NCI-H446 treated with DMSO at 0.1 percent for 48 hours (cell line): ENCODE measurements around the gene VIPR2.

ENCODE experiments used
- DNase-seq: peaks from one replicate; lab custom pipeline; 2025; lab: John Stamatoyannopoulos, UW

The VIPR2 gene

DNA sequence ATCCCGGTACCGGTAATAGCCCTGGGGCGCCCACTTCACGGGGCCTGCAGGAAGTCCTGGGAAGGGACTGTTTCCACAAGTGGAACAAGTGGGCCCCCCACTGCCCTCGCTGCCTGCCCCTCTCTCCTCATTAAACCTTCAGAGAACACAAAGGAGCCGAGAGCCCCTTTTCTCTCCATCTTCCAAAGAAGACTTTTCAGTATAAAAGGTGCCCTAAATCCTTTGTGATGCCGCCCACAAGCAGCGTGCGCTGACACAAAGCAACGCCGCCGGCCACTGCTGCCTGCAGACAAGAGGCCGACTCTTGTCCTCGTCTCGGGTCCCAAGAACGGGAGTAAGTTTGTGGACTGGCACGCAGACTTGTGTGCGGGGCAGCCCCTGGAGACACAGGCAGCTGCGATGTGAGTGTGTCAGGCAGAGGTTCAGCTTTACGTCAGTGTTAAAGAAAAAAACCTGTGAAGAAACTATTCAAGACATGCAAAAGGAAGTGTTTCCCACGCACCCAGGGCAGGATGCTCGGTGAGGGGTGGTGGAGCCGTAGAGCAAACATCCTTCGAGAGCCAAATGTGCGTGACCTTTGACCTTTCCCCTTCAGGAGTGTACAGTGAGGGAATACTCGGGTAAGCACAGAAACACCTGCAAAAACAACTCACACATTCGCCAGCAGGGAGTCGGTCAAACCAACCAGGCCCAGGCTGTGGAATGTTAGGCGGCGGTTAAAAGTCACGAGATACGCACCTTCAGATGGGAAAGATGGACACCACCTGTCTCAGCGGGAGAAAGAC is 118.2 kb downstream of the VIPR2 start:
- no peak for DNase-seq

DNA sequence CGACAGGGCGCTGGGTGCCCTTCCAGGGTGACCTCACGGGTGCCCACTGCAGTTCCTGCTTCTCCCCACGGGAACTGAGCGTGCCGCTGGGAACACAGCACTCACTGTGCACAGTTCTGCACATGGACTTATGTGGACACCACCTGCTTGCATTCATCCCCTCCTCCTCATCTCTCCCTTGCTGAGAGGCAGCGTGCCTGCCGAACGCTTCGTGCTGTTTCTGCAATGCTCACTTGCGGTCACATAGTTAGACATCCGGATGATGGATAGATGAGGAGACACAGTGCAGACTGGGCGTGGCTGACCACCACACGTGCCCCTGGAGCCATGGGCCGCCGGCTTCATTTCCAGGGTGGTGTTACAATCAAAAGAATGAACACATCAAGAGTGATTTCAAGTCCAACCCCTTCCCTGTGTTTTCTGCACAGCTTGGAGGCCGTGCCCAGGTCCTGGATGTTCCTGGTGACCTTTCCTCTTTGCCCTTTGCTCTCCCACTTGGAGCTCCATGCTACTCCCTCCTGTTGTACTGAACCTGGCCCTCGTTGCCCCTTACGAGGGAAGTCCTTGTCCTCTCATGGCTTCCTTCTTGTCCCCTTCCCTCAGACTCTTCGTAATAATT is 119.4 kb downstream of the VIPR2 start:
- no peak for DNase-seq

DNA sequence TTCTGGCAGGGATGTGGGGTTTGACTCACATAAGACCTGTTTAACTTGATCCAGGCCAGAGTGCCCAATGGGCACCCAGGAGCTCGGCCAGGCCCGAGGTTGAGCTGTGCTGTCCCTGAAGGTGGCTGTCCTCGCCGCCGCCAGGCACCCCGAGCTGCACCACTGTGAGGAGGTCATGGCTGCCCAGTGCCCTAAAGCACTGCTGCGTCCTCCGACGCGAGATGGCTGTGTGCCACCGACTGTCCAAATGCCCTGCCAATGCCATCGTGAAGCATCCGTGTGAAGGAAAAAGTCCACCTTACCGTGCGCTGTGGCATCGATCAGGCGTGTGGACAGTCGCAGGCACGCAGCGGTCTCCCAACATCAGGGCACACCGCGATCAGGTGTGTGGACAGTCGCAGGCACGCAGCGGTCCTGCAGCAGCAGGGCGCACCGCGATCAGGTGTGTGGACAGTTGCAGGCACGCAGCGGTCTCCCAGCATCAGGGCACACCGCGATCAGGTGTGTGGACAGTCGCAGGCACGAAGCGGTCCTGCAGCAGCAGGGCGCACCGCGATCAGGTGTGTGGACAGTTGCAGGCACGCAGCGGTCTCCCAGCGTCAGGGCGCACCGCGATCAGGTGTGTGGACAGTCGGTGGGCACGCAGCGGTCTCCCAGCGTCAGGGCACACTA is 120.3 kb downstream of the VIPR2 start:
- DNase-seq: no peak

DNA sequence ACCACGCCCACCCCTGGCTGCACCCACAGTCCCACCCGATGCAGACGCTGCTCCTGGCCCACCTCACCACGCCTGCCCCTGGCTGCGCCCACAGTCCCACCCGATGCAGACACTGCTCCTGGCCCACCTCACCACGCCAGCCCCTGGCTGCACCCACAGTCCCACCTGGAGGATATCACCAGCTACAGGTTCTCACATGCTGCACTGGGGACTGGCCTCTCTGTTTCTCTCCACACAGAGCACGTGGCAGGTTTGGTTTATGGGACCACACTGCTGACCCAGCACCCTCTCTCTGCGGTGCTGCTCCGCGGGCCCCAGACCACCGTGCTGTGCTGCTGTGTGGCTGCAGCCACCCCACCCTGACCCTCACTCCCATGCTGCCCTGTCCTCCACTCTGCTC is 120.9 kb downstream of the VIPR2 start:
- DNase-seq: no peak

DNA sequence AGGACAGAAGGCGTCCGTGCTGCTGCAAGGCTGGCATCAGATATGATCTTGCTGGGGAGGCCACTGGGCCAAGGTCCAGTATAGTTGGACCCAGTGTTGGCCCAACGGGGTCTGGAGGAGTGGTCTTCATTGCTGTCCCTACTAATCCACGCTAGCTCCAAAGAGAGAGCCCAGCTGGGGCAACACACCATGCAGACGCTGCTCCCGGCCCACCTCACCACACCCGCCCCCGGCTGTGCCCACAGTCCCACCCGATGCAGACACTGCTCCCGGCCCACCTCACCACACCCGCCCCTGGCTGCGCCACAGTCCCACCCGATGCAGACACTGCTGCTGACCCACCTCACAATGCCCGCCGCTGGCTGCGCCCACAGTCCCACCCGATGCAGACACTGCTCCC is 121.5 kb downstream of the VIPR2 start:
- no peak for DNase-seq

DNA sequence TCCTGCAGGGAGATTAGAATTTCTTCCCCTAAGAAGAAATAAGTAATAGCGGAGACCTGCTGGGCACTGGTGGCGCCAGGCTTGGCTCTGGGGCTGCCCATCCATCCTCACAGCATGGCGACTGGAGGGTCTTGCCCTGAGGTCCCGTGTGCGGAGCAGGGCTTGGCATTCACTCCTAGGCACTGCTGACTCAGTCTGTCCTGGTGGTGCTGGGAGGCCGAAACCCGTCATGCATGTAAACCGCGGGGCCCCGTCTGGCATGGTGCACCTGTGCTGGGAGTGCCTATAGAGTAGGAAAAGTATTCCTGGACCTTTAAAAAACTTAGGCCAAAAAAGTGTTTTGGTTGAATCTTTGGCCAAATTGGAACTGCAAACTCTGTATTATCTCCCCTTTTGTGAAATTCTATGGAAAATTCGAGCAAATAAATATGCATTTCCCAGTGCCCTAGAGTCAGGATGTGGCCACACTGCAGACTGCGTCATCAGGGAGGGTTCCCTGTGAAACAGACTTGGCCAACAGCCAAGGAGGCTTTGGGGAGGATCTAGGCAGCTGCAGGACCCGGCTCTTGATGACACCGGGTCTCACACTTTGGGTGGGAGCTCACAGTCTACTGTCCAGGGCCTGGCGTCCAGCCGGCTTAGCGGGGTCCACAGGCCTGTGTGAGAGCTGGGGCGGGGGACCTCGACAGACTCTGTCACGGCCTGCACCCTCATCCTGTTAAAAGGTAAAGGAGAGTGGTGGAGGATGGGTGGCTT is 122.3 kb downstream of the VIPR2 start:
- no peak for DNase-seq

DNA sequence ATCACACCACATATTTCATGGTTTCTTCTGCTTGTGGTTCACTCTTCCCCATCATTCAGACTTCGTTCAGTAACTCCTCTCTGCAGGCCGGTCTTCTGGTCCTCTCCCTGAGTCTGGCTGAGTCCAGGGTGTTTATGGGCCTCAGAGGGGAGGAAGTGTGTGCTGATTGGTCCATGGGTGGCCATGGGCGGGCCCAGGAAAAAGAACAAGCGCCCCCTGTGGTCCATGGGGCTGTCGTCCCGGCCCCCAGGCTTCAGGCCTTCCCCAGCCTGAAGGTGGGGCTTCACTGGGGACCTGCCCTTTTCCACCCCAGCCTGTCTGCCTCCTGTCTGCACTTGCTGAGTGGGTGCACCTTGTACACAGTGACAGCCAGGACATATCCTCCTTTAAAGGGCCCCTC is 123.7 kb downstream of the VIPR2 start:
- no peak for DNase-seq

DNA sequence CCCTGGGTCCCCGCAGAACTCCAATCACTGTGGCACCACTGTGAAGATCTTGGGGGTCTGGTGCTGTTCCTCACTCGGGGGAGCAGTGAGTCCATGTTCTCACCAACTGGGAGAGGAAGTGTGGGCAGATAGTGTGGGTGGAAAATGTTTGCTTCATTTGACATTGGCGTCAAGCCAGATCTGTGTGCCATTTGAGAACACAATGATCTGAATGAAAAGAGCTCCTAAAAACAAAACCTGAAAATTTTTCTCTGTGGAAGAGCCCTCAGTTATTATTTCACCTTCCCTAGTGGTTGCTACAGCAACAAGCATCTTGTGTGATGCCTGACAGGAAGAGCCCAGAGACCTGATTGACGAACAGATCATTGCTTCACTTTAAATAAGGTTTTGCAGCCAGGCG is 125.6 kb downstream of the VIPR2 start:
- no peak for DNase-seq

DNA sequence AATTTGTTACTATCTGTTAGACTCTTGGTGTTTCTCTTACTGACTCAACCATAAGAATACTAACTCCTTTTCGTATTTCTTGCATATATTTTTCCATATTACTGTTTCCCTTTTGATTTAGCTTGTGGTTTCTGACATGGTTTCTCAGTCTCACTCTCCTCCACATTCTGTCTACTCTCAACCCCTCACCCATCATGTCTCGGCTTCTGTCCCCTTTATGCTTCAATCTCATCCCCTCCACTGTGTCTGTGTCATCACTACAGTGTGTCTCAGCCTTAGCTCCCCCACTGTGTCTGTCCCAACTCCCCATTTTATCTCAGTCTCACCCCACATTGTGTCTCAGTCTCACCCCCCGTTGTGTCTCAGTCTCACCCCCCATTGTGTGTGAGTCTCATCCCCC is 126.9 kb downstream of the VIPR2 start:
- DNase-seq: no peak

DNA sequence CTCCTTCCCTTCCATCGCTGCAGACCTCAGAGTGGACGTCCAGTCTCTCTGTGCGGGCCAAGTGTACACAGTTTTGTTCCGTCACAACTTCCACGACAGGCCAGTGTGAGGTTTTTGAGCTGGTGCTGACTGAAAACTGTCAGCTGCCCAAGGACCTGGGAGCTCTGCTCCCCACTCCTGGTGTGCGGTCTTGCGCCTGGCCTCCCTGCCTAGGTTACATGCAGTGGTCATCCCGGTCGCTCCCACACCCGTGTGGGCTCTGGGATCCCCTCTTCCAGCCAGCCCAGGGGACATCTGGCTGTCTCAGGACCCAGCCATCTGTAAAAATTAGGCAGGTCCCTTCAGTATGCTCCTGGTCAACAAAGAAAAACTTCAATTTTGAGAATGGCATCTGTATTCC is 127.5 kb downstream of the VIPR2 start:
- DNase-seq: no peak

DNA sequence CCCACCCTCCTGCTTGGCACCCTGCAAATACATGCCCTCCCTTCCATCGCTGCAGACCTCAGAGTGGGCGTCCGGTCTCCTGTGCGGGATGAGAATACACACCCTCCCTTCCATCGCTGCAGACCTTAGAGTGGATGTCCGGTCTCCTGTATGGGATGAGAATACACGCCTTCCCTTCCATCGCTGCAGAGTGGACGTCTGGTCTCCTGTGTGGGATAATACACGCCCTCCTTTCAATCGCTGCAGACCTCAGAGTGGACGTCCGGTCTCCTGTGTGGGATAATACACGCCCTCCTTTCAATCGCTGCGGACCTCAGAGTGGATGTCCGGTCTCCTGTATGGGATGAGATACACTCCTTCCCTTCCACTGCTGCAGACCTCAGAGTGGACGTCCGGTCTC is 128.1 kb downstream of the VIPR2 start:
- no peak for DNase-seq

DNA sequence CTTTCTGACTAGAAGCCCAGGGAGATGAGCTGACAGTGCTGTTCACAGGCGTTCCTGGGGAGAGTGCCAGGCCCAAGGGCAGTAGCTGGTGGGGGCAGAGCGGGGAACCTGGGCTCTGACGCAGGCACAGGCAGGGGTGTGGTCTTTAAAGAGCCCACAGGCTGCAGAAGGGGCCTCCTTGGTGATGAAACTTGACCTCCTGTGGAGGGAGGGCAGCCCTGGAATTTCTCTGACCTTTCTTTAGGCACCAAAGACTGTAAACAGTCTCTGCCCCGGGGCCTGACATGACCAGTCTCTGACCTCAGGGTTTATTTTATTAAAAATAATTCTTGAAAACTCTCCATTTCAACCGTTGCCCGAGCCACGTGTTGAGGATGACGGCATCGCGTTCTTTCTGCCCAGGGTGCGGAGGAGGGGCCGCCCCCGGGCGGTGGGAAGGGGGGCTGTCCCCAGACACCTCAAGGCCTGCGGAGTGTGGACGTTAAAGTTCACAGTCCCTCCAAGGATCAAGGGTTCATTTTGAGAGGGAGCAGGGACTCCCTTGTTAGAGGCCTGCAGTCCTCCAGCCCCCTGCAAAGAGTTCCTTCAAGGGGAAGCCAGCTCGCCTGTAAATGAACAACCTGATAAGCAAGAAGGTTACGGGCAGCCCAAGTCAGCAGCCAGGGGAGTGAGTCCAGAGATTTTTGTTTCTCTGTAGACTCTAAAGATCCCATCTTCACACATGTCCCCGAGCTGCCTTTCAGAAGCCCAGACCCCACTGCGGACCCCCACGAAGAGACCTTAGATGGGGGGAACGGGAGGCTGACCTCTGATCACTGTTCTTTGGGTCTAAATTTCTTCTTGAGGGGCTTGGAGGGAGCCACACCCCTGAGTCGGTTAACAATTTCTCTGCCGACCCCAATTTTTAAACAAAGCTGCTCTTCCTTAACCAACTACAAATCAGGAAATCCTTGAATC is 128.9 kb downstream of the VIPR2 start:
- no peak for DNase-seq

DNA sequence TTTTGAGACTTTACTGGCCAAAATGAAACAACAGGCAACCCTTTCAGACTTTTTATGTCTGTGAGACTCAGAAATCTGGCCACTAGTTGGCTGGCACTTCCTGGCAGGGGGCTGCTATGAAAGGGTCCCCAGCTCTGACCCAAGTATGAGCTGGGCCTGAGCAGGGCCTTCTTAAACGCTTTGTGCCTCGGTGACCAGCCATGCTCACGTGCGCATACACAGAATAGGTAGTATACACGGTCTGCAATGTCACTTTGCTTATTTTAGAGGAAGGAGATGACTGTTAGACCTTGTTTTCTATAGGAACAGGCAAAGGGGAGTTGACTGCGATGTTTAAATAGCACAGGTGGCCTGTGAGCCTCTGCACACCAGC is 129.6 kb downstream of the VIPR2 start:
- DNase-seq: no peak

DNA sequence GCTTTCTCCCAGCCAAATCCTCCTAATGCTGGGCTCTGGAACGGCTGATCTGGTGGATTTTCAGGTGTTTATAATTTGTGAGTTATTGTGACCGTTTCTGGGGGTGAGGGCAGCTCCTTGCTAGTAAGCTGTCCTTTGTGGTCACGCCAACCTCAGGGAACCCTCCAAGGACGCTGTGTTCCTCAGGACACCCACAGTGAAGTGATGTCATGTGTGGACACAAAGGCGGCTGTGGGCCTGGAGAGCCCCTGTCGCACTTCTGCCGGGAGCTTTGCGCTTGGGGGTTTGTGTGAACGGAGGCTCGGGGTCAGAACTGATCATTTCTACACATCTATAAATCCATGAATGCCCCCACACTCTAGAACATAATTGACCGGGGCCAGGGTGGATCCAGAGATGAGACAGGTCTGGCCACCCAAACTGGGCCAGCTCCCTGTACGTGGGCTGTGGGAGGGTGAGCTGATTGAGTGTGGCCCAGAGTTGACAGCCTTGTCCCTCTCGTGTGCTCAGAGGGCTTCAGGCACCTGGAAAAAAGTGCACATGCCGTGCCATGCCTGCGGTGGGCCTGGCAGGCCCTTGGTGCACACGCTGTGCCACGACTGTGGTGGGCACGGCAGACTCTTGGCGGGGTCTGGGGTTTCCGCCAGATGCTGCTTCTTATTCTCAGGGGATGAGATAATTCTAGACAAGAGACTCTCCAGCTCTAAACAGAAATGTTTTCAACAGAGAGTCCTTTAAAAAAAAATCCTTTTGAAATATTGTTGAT is 130.2 kb downstream of the VIPR2 start:
- no peak for DNase-seq

DNA sequence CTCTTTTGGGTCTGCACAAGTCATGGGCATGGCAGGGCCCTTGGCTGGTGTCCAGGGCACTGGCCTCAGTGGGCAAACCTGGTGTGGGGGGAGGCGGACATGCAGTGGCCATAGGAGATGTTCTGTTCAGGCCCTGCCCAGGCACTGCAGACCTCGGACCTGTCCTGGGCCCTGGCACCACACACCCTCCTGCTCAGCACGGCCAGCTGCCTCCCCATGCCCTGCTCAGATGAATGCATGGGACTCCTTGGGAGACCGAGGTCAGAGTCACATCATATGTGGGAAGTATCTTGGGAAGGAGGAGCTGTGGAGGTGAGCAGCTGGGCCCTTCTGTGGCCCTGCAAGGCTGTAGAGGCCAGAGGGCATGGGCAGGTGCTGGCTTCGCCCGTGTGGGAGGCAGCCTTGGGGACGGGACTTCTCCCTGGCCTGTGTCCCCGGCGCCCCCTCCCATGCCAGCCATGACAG is 130.8 kb downstream of the VIPR2 start:
- DNase-seq: no peak

DNA sequence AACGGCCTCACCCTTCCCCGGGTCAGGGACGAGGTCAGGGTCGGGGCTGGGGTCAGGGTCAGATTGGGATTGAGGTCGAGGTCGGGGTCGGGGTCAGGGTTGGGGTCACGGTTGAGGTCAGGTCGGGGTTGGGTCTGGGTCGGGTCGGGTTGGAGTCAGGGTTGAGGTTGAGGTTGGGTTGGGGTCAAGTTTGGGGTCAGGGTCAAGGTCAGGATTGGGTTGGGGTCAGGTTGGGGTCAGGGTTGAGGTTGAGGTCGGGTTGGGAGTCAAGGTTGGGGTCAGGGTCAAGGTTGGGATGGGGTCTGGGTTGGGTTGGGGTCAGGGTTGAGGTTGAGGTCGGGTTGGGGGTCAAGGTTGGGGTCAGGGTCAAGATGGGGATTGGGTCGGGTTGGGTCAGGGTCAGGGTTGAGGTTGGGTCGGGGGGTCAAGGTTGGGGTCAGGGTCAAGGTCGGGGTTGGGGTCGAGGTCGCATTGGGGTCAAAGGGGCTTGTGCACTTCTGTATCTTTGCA is 131.4 kb downstream of the VIPR2 start:
- no peak for DNase-seq

DNA sequence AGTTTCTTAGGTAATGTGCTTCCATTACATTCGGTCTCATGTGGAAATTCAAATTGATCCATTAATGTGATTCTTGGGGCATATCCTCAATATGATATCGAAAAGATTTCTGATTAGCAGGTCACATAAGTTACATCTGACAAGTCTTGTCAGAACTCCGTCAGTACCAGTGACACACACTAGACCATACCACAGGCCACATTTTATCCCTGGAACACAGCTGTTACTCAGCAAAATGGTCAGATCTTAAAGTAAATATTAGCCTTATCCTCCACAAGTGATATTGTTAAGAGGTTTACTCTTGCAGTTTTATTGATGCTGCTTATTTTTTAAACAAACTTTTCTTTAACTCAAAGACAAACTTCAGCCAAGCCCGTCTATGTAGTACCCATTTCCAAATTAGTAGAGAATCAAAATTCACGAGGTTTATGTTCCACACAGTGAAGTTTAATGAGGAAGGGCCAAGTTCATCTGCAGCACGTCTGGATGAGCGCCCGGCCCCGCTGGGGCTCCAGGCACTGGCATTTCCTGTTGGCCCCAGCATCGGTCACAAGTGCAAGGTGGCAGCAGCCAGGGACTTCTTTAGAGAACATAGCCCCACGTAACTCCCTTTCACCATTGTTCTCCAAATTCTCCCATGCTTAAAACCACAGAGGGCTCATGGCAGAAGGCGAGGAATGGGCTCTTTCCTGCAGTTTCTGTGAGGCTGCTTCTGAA is 132.2 kb downstream of the VIPR2 start:
- DNase-seq: no peak

DNA sequence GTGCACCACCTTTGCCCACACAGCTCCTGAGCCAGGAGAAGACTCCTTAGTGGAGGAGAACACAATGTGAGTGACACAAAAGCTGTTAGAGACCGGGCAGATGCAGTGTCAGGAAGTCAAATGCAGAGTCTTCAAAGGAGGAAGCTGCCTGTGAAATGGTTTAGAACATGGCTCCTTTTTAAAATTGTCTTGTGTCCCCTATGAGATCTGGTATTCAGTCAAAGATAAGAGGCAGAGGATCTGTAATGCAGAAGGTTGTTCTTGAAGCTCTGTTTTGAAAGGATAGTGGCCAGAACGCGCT is 133.0 kb downstream of the VIPR2 start:
- DNase-seq: no peak

DNA sequence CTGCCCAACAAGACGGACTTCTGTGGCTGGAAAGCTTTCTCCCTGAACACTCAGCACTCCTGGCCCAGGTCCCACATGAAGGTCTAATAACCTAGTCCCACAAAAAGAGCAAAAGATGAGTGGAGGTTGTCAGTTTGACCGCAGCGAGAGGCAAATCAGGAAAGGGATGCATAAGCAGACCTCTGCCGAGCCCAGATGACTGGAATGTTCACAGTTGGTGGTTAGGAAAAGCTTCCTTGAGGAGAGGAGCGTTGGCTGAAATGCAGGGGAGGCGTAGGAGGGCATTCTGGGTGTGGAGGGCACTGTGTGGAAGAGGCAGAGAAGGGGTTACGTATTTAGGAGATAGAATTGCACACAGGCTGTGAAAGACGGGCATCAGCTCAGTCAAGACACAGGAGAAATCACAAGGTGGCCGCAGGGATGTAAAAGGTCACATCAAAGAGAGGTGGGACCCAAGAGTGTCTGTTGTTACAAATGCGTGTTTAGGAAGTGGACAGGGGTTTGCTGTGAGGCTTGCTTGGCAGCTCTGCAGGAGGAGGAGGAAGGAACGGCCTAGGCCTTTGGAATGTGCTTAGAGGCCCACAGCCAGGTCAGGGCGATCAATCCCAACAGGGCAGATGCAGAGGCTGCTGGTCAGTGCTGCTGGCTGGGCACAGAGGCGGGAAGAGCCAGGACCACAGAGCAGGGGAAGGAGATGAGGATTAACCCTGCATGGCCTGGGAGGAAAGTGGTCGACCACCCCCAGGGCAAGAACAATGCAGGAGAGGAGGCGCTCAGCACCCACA is 133.5 kb downstream of the VIPR2 start:
- no peak for DNase-seq
